GM08714 (cell line): ENCODE data around the gene TSTD1.
"Not testable (repeated sequence)": the region's sequence is repeated elsewhere in the genome, so short reads cannot be mapped to it uniquely, and the experiment has no call there.

Experiments
- H3K4me3 ChIP-seq: fragments of 200-500 bp; sonication (Bioruptor generic); 2 replicates; pipeline ENCODE4 v1.5.1; 2014; ENCODE audit warnings: mild to moderate bottlenecking, low read length, inconsistent platforms
- ZNF274 ChIP-seq: IDR thresholded peaks from 2 replicates; pipeline ENCODE4 v1.6.1; 2012; ENCODE audit warnings: mild to moderate bottlenecking, low read depth, low read length

TSTD1 gene

DNA sequence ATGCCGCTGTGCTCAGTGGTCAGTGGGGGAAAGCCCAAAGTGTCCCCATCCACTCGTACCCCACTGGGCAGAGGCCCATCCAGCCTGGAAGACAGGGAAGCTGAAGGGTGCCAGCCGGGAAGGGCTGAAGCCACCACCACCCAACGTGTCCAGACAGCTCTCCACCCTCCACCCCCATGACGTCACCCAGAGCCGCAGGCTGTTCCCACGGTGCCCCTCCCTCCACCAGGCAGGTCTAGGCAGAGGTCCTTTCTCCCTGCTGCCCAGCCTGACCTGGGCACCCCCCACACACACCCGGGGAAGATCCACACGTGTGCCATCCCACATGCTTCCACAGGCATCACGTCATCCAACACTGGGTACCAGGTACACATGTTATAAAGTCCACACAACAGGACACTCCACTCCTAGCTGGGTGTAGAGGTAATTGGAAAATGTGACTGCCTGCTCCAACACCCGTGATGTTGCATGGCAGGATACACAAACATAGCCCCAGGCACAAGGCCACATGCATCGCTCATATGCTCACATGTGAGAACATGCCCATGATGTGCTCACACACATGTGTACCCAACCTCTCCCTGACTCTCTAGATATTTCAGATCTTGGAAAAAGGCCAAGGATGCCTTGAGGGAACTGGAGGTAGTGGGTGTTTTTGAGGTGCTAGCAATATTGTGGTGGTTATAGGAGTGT is 36.1 kb upstream of the TSTD1 start:
- no peak for TF ChIP-seq ZNF274
- H3K4me3 ChIP-seq = no peak overlapping the region

DNA sequence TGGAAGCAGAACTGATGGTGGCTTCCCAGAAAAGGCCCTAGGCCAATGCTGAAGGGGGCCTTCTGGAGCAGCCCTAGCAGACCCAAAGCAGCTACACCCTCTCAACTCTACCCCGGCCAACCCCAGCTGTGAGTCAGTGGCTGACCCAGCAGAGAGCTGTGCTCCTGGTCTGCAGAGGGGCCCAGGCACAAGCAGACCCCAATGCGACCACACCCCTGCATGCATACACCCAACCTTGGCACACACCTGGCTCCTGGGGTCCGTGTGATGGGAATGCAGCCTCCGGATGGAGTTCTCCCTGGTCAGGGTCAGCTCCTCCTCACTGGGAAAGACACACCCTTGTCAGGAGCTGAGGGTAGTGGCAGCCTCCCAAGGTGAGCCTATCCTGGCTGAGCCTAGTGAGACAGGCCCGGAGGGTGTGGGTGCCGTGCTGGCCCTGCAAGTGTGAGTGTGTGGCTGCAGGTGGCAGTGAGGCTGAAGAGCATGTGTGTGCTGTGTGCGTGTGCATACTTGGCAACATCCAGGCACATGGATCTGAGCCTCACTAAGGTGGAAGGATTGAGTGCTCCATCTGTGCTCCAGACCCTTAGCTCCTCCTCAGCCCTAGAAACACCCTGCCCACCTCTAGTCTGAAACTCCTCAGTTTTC is 34.8 kb upstream of the TSTD1 start:
- H3K4me3 ChIP-seq = no peak overlapping the region
- TF ChIP-seq ZNF274 = no peak

DNA sequence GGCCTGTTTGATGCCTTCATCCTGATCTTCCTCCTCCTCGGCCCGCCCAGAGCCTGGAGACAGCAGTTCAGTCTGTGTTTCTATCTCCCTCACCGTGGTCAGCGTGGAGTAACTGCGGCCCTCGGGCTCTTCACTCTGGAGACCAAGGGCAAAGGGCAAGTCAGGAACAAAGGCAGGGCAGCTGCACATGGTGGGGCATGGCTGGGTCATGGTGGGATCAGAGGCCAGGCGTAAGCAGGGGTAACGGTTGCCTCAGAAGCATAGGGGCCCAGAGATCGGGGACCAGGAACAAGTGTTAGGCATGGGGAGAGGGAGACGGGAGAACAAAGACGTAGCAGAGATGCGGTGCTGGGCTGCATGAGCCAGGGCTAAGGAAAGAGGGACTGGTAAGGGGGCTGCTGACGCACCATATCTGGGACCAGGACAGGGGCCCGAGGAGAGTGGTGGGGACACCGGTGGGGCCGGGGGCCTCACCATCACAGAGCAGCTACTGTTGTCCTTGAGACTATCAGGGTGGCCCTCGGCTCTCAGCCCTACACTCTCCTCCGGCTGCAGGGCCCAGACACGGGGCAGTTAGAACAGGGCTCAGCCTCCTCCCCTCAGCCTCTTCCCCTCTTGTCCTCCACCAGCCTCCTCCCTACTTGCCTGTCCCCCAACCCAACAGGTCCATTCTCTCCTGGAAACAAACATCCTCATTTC is 34.1 kb upstream of the TSTD1 start:
- no peak for TF ChIP-seq ZNF274

DNA sequence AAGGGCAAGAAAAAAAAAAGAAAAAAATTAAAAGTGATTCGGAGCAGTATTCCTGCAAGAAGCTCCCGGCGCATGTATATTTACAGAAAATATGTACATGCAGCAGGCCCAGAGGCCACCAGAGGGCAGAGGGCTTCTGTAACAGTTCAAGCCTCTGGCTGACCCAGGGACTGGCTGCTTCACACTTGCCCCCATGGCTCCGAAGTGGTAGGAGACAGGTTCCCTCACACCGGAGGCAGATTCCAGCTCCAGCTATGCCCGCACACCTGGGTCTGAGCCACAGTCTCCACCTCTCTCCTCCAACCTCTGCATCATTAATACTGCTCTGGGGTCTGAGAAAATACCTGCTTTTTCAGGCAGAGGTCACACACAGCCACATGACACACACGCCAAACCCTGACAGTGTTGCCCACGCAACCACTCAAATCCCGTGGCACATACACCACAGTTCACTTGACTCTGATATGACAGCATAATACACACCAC is 33.2 kb upstream of the TSTD1 start:
- no peak for TF ChIP-seq ZNF274
- H3K4me3 ChIP-seq = no peak overlapping the region

More for the DNA sequence above, 34.1 kb upstream of the TSTD1 start:
- no peak overlapping the region for H3K4me3 ChIP-seq

DNA sequence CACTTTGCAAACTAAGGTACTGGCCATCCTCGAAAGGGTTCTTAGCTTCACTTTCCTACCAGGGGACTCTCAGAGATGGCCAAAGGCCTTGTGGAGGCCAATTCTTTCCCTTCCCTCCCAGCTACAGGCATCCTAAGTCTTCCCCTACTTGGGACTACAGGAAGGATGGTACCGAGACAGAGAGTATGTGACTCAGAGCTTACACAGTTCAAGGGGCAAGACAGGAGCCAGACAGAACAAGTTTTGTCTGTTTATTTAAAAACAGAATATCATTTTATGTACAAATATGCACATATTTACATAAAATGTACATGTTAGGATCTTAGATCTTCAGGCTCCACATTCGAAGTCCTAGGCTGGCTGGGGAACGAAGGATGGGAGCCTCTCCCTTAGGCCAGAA is 32.0 kb upstream of the TSTD1 start:
- H3K4me3 ChIP-seq = no peak overlapping the region
- TF ChIP-seq ZNF274 = no peak

DNA sequence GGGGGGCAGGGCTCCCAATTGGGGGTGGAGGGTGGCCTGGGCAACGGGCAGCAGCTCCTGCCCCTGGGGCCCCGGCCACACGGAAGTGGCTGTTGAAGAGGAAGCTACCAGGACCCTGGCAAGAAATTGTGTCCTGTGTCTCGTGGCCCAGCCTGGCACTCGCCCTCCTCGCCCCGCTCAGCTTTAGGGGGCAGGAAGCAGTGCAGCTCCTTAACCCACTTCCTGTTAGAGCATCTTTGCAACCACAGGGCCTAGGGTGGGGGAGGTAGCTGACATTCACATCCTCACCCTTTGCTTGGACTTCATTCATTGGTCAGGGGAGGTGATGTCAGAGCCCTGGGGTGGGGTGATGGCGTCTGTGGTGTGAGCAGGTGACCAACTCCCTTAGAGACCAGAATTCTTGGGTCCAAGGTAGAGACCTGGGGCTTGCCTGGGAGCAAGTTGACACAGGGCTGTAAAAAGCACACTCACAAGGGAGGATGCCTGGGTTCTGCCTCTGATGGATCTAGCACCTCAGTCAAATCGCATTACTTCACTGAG is 31.0 kb upstream of the TSTD1 start, which contains the start of gene ARHGAP30:
Gene ARHGAP30, minus strand, starts transcription at position 161 of the 540 bp plus-strand sequence. CDS start 267 bp downstream, outside the sequence.
- H3K4me3 ChIP-seq = peak within 1 kb of the TSS; percentile 73
- no peak for TF ChIP-seq ZNF274

DNA sequence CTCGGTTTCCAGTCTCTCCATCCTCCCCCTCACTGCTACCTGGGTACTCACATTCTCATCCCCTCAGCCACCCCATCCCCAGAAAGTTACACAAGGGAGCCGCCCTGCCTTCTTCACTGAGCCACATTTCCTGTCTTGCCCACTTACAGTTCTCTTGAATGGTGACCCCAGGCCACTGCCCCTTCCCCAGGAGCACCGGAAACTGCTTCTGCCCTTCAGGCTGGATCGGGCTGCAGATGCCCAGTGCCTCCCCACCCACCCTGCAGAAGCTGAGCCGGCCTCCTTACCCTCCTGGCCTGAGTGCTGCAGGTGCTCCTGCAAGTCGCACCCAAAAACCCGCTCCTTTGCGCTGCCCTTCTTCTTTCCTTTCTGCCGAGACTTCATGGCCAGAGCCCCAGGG is 30.5 kb upstream of the TSTD1 start:
- H3K4me3 ChIP-seq = peak overlapping the region; percentile 73

DNA sequence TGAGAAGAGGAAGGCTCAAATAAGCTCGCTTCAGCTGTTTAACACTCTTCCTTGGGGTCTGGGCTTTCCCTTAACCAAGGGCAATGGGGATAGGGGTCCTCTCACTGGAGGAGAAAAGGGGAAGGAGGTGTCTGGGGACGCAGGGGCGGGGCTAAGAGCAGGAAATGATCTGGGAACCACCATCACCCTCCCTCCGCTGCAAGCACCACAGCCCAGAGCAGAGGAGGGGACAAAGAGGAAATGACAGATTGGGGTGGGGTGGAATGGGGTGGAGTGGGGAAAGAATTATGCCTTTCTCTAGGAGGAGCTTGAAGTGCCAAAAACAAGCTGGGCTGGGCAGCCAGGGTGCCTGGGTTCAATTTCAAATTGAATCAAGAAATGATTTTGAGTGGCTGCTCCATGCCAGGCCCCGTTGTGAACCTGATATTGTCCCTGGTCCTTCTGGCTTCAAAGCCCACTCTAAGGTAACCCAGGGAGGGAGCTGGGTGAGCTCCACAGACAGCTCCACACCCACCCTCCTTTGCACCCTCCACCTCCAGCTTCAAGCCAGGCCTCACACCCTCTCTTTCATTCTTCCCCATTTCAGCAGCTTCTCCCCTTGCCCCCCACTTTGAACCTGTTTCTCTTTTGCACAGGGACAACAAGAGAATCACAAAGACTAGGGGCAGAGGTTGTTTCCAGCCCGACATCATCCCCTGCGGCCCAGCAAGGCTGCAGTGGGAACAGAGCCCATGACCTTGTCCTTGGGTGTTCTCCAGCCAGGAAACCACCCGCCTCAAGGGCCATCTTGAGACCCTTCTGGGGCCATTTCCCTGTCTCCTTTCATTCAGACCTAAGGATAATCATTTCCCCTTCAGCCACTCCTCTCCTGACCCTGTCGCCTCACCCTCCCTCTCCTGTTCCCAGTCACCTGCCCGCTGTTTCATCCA is 29.8 kb upstream of the TSTD1 start:
- H3K4me3 ChIP-seq = peak overlapping the region; percentile 73
- no peak for TF ChIP-seq ZNF274

More for the DNA sequence above, 30.5 kb upstream of the TSTD1 start:
- no peak for TF ChIP-seq ZNF274

DNA sequence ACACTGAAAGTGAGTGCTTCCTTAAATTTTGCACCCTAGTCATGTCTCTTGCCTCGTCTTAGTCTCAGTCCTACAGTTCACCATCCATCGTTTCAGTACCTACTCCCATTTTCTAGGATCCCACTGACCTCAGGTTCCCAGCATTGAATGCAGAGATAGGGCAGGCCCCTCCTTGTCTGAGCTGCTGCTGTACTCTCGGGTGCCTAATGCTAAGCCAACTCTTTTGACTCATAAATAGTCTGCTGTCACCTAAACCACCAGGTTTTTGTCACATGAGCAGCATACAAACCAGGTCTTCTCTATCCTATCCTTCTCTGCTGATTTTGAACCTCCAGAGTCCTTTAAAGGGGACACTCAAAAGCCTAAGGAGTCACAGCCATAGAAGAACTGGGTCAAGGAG is 27.9 kb upstream of the TSTD1 start:
- no peak for TF ChIP-seq ZNF274
- no peak overlapping the region; the same call in 1 of the 2 replicates for H3K4me3 ChIP-seq

DNA sequence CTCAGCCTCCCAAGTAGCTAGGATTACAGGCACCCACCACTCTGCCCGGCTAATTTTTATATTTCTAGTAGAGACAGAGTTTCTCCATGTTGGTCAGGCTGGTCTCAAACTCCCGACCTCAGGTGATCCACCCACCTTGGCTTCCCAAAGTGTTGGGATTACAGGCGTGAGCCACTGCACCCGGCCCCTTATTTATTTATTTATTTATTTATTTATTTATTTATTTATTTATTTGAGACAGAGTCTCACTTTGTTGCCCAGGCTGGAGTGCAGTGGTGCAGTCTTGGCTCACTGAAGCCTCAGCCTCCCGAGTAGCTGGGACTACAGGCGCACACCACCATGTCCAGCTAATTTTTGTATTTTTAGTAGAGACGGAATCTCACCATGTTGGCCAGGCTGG is 26.9 kb upstream of the TSTD1 start:
- H3K4me3 ChIP-seq = not testable (repeated sequence)

DNA sequence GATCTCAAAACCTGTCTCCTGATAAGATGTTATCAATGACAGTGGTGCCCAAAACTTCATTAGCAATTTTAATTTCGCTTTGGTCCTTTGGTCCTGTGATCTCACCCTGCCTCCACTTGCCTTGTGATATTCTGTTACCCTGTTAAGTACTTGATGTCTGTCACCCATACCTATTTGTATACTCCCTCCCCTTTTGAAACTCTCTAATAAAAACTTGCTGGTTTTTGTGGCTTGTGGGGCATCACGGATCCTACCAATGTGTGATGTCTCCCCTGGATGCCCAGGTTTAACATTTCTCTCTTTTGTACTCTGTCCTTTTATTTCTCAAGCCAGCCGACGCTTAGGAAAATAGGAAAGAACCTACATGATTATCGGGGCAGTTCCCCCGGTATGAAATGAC is 25.2 kb upstream of the TSTD1 start:
- not testable (repeated sequence) for H3K4me3 ChIP-seq

DNA sequence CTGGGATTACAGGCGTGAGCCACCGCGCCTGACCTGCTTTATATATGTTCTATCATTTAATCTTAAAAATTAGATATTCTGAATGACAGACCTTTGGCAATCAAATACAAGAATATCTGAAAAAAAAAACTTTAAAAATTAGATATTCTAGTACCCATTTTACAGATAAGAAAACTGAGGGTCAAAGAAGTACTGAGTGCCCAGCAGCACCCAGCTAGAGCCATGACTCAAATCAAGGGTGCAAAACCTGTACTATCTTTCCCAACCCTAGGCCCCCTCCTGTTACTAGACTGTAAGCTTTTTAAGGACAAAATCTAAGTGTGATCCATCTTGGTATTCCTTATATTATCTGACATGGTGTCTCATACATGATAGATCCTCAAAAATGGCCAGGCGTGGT is 22.7 kb upstream of the TSTD1 start:
- TF ChIP-seq ZNF274 = no peak
- no peak overlapping the region for H3K4me3 ChIP-seq

DNA sequence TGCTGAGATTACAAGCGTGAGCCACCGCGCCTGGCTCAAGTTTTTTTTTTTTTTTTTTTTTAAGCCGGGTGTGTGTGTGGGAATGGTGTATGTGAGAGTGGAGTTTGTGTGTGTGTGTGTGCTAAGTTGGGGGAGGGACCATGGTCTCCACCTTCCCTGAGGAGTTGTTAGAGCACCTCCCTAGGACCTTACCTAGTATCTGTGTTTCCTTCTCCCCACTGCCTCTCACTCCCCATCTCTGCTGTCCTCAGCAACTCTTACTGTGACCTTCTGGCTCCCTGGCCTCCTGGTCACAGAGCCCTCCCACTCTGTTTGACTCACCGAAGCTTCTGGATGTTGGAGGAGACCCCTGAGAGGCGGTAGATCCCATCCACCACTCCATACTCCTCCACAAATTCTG is 20.5 kb upstream of the TSTD1 start:
- H3K4me3 ChIP-seq = no peak overlapping the region
- no peak for TF ChIP-seq ZNF274

DNA sequence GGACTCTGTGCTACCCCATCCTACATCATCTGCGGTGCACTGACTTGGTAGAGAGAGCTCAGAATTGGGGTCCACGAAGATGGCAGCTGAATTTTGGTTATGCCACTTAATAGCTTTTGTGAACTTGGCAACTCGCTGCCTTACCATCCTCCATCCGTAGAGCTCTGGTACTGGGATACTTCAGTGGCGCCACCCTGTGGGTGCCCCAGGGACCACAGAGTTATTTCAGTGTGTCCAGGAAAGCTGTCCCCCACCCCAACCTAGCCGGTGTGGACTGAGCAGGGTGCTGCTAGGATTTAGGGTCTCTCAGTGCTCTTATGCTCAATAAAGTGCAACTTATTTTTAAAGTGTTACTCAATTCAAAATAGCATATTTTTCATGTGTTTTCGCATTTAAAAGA is 16.0 kb upstream of the TSTD1 start:
- H3K4me3 ChIP-seq = no peak overlapping the region
- no peak for TF ChIP-seq ZNF274
